ENCODE data around the gene CCDC57.

GRCh38 chr17:82223517-82223916 lies 10.9 kb upstream of the CCDC57 start:
- no peak for TF ChIP-seq POLR2A (IDR thresholded peaks at IDR 0.05)
- no peak for TF ChIP-seq CTCF (IDR thresholded peaks at IDR 0.05)
- no peak for TF ChIP-seq POLR2AphosphoS5 (IDR thresholded peaks at IDR 0.05)

Data from transverse colon (tissue), 4 donors.